ENCODE data around the gene CACNA1G.

CACNA1G gene

GRCh38 chr17:50534222-50534978 lies 26.1 kb upstream of the CACNA1G start:
- H3K4me1 ChIP-seq (ENCODE audit: control insufficient read depth, insufficient read depth, low read length), result peaks cover 10% of the 10 kb centered on the region
- H3K36me3 ChIP-seq (ENCODE audit: insufficient read depth, low read length), result no peaks in the 10 kb centered on the region
- H3K27me3 ChIP-seq (ENCODE audit: control insufficient read depth, insufficient read depth, low read length), result peaks cover 49% of the 10 kb centered on the region
- peak overlapping the region; percentile 63 for H3K4me2 ChIP-seq (ENCODE audit: low read length)
- no peak overlapping the region for H3K4me3 ChIP-seq (ENCODE audit: low read length)
- H3K9ac ChIP-seq (ENCODE audit: low read depth, low read length), result no peak overlapping the region
- no peaks in the 10 kb centered on the region for H3K9me3 ChIP-seq (replicated peaks; ENCODE audit: low read length)

GRCh38 chr17:50534979-50535326 lies 25.6 kb upstream of the CACNA1G start:
- no peaks in the 10 kb centered on the region for H3K9me3 ChIP-seq (replicated peaks; ENCODE audit: low read length)
- H3K4me3 ChIP-seq (ENCODE audit: low read length), result no peak overlapping the region
- H3K4me2 ChIP-seq (ENCODE audit: low read length), result no peak overlapping the region
- H3K36me3 ChIP-seq (ENCODE audit: insufficient read depth, low read length), result no peaks in the 10 kb centered on the region
- H3K4me1 ChIP-seq (ENCODE audit: control insufficient read depth, insufficient read depth, low read length), result peaks cover 10% of the 10 kb centered on the region
- H3K9ac ChIP-seq (ENCODE audit: low read depth, low read length), result no peak overlapping the region
- H3K27me3 ChIP-seq (ENCODE audit: control insufficient read depth, insufficient read depth, low read length), result peaks cover 44% of the 10 kb centered on the region

DNA sequence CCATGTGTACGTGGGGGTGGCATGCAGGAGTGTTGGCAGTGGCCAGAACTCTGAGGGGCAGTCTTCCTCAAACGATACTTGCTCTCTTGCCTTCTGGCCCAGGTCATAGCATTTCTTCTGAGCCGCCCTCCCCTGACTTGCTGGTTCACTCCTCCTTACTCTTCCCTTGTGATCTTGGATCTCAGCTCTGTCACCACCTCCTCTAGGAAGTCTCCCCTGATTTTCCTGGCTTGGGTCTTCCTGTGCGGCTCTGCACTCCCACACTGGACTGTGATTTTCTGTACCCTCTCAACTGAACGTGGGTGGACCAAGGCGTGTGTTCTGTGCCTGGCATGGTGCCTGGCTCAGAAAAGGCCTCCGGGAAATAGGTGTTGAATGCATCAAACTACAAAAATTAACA lies 25.1 kb upstream of the CACNA1G start:
- Histone ChIP-seq H3K4me2 (ENCODE audit: low read length) (no peak overlapping the region), H3K27me3 (ENCODE audit: control insufficient read depth, insufficient read depth, low read length) (peaks cover 39% of the 10 kb centered on the region), H3K9ac (ENCODE audit: low read depth, low read length) (no peak overlapping the region), H3K9me3 (replicated peaks; ENCODE audit: low read length) (no peaks in the 10 kb centered on the region), H3K4me3 (ENCODE audit: low read length) (no peak overlapping the region), H3K4me1 (ENCODE audit: control insufficient read depth, insufficient read depth, low read length) (peaks cover 10% of the 10 kb centered on the region), H3K36me3 (ENCODE audit: insufficient read depth, low read length) (no peaks in the 10 kb centered on the region)

GRCh38 chr17:50536683-50537646 lies 23.6 kb upstream of the CACNA1G start:
- Histone ChIP-seq H3K4me1 (ENCODE audit: control insufficient read depth, insufficient read depth, low read length) (peaks cover 17% of the 10 kb centered on the region), H3K4me2 (ENCODE audit: low read length) (no peak overlapping the region), H3K4me3 (ENCODE audit: low read length) (no peak overlapping the region), H3K9ac (ENCODE audit: low read depth, low read length) (no peak overlapping the region), H3K27me3 (ENCODE audit: control insufficient read depth, insufficient read depth, low read length) (peaks cover 26% of the 10 kb centered on the region), H3K36me3 (ENCODE audit: insufficient read depth, low read length) (no peaks in the 10 kb centered on the region), H3K9me3 (replicated peaks; ENCODE audit: low read length) (no peaks in the 10 kb centered on the region)

- Histone ChIP-seq H3K36me3 (ENCODE audit: insufficient read depth, low read length) (no peaks in the 10 kb centered on the region), H3K4me3 (ENCODE audit: low read length) (no peak overlapping the region), H3K9ac (ENCODE audit: low read depth, low read length) (no peak overlapping the region), H3K4me2 (ENCODE audit: low read length) (no peak overlapping the region), H3K27me3 (ENCODE audit: control insufficient read depth, insufficient read depth, low read length) (peaks cover 17% of the 10 kb centered on the region), H3K4me1 (ENCODE audit: control insufficient read depth, insufficient read depth, low read length) (peaks cover 25% of the 10 kb centered on the region), H3K9me3 (replicated peaks; ENCODE audit: low read length) (no peaks in the 10 kb centered on the region)
These were observed 22.6 kb upstream of the CACNA1G start for GRCh38 chr17:50537721-50538548.

DNA sequence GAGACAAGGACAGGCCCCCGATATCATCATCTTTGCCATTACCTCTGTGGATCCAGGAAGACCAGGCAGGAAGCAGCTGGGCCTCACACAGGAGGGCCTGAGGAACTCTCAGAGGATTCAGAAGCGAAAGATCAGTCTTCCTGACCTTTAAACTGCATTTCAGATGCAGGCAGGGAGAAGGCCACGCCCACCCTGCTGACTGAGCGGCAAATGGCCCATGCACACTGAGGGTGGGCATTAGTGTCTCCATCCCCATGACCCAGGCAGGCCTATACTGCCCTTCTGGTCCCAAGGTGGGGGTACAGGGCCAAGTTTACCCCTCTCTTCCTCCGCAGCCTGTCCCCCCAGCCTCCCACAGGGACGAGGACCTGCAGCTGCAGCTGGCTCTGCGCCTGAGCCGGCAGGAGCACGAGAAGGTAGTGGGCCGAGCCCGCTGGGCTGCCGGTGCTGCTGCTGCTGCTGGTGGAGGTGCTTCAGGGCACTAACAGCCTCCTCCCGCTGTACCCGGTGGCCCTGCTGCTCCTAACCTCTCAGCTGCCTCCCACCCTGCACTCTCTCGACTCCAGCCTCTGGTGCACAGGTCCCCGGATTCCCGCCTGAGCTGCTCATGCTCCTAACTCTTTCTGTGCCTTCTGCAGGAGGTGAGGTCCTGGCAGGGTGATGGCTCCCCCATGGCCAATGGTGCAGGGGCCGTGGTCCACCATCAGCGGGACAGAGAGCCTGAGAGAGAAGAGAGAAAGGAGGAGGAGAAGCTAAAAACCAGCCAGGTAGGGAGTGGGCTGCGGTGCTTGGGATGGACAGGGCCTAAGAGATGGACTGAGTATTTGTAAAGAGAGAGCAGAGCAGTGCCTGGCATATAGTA lies 21.7 kb upstream of the CACNA1G start:
- Histone ChIP-seq H3K9ac (ENCODE audit: low read depth, low read length) (no peak overlapping the region), H3K9me3 (replicated peaks; ENCODE audit: low read length) (no peaks in the 10 kb centered on the region), H3K4me2 (ENCODE audit: low read length) (no peak overlapping the region), H3K4me3 (ENCODE audit: low read length) (no peak overlapping the region), H3K27me3 (ENCODE audit: control insufficient read depth, insufficient read depth, low read length) (peaks cover 8% of the 10 kb centered on the region), H3K36me3 (ENCODE audit: insufficient read depth, low read length) (no peaks in the 10 kb centered on the region), H3K4me1 (ENCODE audit: control insufficient read depth, insufficient read depth, low read length) (peaks cover 25% of the 10 kb centered on the region)

DNA sequence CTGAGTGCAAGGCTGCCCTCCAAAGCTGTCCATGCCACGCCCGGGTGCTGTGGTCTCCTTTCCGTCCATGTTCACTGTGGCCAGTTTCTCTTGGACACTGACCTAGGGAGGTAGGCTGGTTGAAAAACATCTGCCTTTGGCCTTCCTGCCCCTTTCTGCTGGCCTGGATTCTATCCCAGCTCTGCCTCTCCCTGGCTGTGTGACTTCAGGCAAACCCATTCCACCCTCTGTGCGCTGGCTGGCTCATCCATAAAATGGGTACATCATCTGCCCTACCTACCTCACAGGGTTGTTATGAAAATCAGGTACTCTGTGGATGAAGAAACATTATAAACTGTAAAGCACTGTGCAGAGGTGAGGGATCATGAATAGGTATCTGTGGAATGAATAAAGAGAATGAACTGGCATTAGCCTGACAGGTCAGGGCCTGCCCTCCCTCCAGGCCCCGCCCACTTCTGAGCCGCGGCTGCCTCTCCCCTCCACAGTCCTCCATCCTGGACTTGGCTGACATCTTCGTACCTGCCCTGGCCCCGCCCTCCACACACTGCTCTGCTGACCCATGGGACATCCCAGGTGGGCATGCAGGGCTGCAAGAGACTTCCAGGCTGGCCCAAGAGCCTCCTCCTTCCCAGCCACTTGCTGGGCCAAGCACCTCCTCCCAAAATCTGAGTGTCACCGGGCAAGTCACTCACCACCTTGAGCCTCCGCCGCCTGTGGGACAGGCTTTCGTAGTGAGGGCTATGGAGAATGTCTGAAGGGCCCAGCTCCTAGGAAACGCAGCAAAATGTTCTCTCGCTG lies 20.6 kb upstream of the CACNA1G start:
- Histone ChIP-seq H3K9ac (ENCODE audit: low read depth, low read length) (no peak overlapping the region), H3K4me2 (ENCODE audit: low read length) (no peak overlapping the region), H3K36me3 (ENCODE audit: insufficient read depth, low read length) (no peaks in the 10 kb centered on the region), H3K4me3 (ENCODE audit: low read length) (no peak overlapping the region), H3K27me3 (ENCODE audit: control insufficient read depth, insufficient read depth, low read length) (no peaks in the 10 kb centered on the region), H3K9me3 (replicated peaks; ENCODE audit: low read length) (no peaks in the 10 kb centered on the region), H3K4me1 (ENCODE audit: control insufficient read depth, insufficient read depth, low read length) (peaks cover 20% of the 10 kb centered on the region)

- H3K27me3 ChIP-seq (ENCODE audit: control insufficient read depth, insufficient read depth, low read length), result no peaks in the 10 kb centered on the region
- H3K4me1 ChIP-seq (ENCODE audit: control insufficient read depth, insufficient read depth, low read length), result peaks cover 20% of the 10 kb centered on the region
- peak overlapping the region; percentile 74 for H3K9ac ChIP-seq (ENCODE audit: low read depth, low read length)
- peak overlapping the region; percentile 97 for H3K4me2 ChIP-seq (ENCODE audit: low read length)
- no peaks in the 10 kb centered on the region for H3K36me3 ChIP-seq (ENCODE audit: insufficient read depth, low read length)
- peak overlapping the region; percentile 77 for H3K4me3 ChIP-seq (ENCODE audit: low read length)
- H3K9me3 ChIP-seq (replicated peaks; ENCODE audit: low read length), result no peaks in the 10 kb centered on the region
These were observed 19.7 kb upstream of the CACNA1G start for GRCh38 chr17:50540560-50541401.

DNA sequence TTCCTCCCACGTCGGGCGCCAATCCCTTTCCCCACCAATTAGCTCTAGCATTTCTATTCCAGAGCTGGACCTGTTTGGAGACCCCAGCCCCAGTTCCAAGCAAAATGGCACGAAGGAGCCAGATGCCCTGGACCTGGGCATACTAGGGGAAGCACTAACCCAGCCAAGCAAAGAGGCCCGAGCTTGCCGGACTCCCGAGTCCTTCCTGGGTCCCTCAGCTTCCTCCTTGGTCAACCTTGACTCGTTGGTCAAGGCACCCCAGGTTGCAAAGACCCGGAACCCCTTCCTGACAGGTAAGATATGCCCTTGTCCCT lies 19.2 kb upstream of the CACNA1G start:
- H3K27me3 ChIP-seq (ENCODE audit: control insufficient read depth, insufficient read depth, low read length), result no peaks in the 10 kb centered on the region
- H3K9me3 ChIP-seq (replicated peaks; ENCODE audit: low read length), result no peaks in the 10 kb centered on the region
- peak overlapping the region; percentile 74 for H3K9ac ChIP-seq (ENCODE audit: low read depth, low read length)
- peaks cover 20% of the 10 kb centered on the region for H3K4me1 ChIP-seq (ENCODE audit: control insufficient read depth, insufficient read depth, low read length)
- no peaks in the 10 kb centered on the region for H3K36me3 ChIP-seq (ENCODE audit: insufficient read depth, low read length)
- H3K4me2 ChIP-seq (ENCODE audit: low read length), result peak overlapping the region; percentile 97
- peak overlapping the region; percentile 77 for H3K4me3 ChIP-seq (ENCODE audit: low read length)

Data from skeletal muscle satellite cell (primary cell).